Astrocyte (in vitro differentiated cells and primary cell): ENCODE results near the gene SYT8.

ENCODE experiments used
- CTCF ChIP-seq: IDR thresholded peaks from 2 replicates; pipeline ENCODE4 v1.5.1; 2011; ENCODE audit warnings: low read depth, mild to moderate bottlenecking, inconsistent platforms, low read length, moderate library complexity; ENCODE audit not compliant: insufficient read depth
- EZH2 ChIP-seq: IDR thresholded peaks from 2 replicates; pipeline ENCODE4 v1.6.1; 2012; ENCODE audit warnings: mild to moderate bottlenecking, low read length, inconsistent platforms; ENCODE audit not compliant: insufficient read depth

DNA sequence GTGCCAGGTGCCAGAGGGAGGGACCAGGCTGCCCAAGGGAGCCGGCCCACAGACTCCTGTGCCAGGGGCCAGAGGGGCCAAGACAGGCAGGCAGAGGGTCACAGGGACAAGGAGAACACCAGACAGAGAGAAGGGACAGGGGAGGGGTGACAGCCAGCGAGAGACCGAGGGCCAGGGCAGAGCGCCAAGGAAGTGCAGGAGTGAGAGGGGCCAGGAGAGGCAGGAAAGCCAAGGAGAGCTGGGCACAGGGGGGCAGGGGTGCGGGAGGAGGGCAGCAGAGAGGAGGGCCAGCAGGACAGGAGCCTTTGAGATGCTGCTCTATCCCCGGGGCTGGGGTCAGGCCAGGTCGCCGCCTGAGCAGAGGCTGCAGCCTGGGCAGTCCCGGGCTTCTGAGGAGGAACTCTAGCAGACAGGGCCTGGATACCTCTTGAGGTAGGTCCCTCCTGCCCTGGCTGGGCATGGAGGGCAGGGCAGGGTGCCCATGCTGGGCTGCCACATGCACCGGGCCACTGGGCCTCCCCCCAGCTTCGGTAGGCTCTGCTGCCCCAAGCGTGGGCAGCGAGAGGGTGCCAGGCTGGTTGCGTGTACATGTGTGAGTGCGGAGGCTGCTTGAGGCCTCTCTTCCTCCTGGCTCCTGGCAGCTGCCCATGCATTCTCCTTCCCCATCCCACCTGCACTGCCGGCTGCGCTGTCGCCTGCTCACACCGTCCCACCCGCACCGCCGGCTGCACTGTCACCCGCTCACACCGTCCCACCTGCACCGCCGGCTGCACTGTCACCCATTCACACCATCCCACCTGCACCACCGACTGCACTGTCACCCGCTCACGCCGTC, 30.3 kb downstream of the SYT8 start:
- TF ChIP-seq EZH2, result no peak
- TF ChIP-seq CTCF, result no peak
